PC-3 (cell line): ENCODE results near the gene SMIM1. TPM values are rescaled to one million over a fixed set of nuclear protein-coding genes. Genes with fewer than 3 reads are reported as not detected.

Source experiments
- ATAC-seq: fragments of 200-7000 bp; cut with Tn5 transposase; 2 replicates; pipeline ENCODE4 v1.9.1; 2020; ENCODE audit warnings: mild to moderate bottlenecking, moderate library complexity
- BruUV-seq: library from RNA; stranded (reverse); fragments of 400-500 nt; replicated peaks from 2 replicates; lab custom pipeline; 2021; lab: Mats Ljungman, UMichigan
- CTCF ChIA-PET: fragments of 300-600 bp; sonication (Branson Sonifier 250); formaldehyde crosslinking; loops from one replicate; lab custom pipeline; 2022; ENCODE audit warnings: antibody characterized with exemption; lab: Charles Lee
- POLR2A ChIA-PET: fragments of 300-600 bp; sonication (Branson Sonifier 250); formaldehyde crosslinking; loops from one replicate; lab custom pipeline; 2022; ENCODE audit warnings: antibody characterized with exemption; ENCODE audit not compliant: unreplicated experiment; lab: Charles Lee
- DNase-seq: peaks from one replicate; pipeline ENCODE4 v3.0.0-alpha.2; 2015
- H2AFZ ChIP-seq: fragments of 300-600 bp; sonication (generic); 2 replicates; pipeline ENCODE4 v1.6.0; 2016; ENCODE audit warnings: antibody characterized with exemption, low read length
- H3F3A ChIP-seq: fragments of 300-600 bp; sonication (generic); one replicate; pipeline ENCODE4 v1.6.0; 2017; ENCODE audit warnings: antibody characterized with exemption, low read length, control low read depth, mild to moderate bottlenecking; ENCODE audit not compliant: unreplicated experiment
- H3K27ac ChIP-seq: fragments of 300-600 bp; sonication (generic); 2 replicates; pipeline ENCODE4 v1.5.1; 2016; ENCODE audit warnings: mild to moderate bottlenecking, low read length
- H3K27me3 ChIP-seq: fragments of 300-600 bp; sonication (generic); 2 replicates; pipeline ENCODE4 v1.6.1; 2016; ENCODE audit warnings: low read length, mixed read lengths
- H3K36me3 ChIP-seq: fragments of 300-600 bp; sonication (generic); 2 replicates; pipeline ENCODE4 v1.6.1; 2016; ENCODE audit warnings: low read depth, mixed run types, low read length, mixed read lengths
- H3K4me1 ChIP-seq: fragments of 300-600 bp; sonication (generic); 2 replicates; pipeline ENCODE4 v1.5.1; 2016; ENCODE audit warnings: low read length; ENCODE audit not compliant: insufficient read depth
- H3K4me2 ChIP-seq: fragments of 300-600 bp; sonication (generic); 2 replicates; pipeline ENCODE4 v1.6.0; 2016; ENCODE audit warnings: low read length
- H3K4me3 ChIP-seq: fragments of 300-600 bp; sonication (generic); 2 replicates; pipeline ENCODE4 v1.5.1; 2016; ENCODE audit warnings: mild to moderate bottlenecking, low read length, mixed read lengths
- H3K79me2 ChIP-seq: fragments of 300-600 bp; sonication (generic); 2 replicates; pipeline ENCODE4 v1.6.1; 2017; ENCODE audit warnings: low read length, mixed read lengths
- H3K9ac ChIP-seq: fragments of 300-600 bp; sonication (generic); 2 replicates; pipeline ENCODE4 v1.6.0; 2016; ENCODE audit warnings: mild to moderate bottlenecking, low read length
- H3K9me2 ChIP-seq: fragments of 300-600 bp; sonication (generic); replicated peaks from 2 replicates; pipeline ENCODE4 v1.6.1; 2016; ENCODE audit warnings: mixed run types, low read length, mixed read lengths
- H3K9me3 ChIP-seq: fragments of 300-600 bp; sonication (generic); 2 replicates; pipeline ENCODE4 v1.6.1; 2016; ENCODE audit warnings: low read length, mixed read lengths
- H4K20me1 ChIP-seq: fragments of 300-600 bp; sonication (generic); 2 replicates; pipeline ENCODE4 v1.6.1; 2016; ENCODE audit warnings: low read length, mixed read lengths
- EZH2 ChIP-seq: fragments of 300-600 bp; sonication (generic); IDR thresholded peaks from one replicate; pipeline ENCODE4 v1.6.1; 2017; ENCODE audit warnings: antibody characterized with exemption, mild to moderate bottlenecking, low read length; ENCODE audit not compliant: unreplicated experiment
- EZH2phosphoT487 ChIP-seq: fragments of 300-600 bp; sonication (generic); IDR thresholded peaks from 2 replicates; pipeline ENCODE4 v1.6.1; 2018; ENCODE audit warnings: mild to moderate bottlenecking, antibody characterized with exemption, low read length, borderline replicate concordance
- intact Hi-C: fragments of 100-400 bp; cut with micrococcal nuclease; formaldehyde crosslinking; loops from 2 replicates; pipeline ENCODE4 v1.9.0; 2023
- total RNA-seq: library from RNA; depleted of rRNA; stranded (reverse); fragments of >200 nt; gene quantifications from 2 replicates; pipeline ENCODE4 v1.2.3, GENCODE V29; 2014
- TF ChIP-seq, protein P1 (sequence below): fragments of 300-600 bp; sonication (generic); conservative IDR thresholded peaks from 2 replicates; pipeline ENCODE4 v1.5.1; 2017; ENCODE audit warnings: antibody characterized with exemption, low read depth, mild to moderate bottlenecking, low read length

SMIM1 gene
- total RNA-seq, 1 experiment from 2014 or later, result 10.8 TPM

DNA sequence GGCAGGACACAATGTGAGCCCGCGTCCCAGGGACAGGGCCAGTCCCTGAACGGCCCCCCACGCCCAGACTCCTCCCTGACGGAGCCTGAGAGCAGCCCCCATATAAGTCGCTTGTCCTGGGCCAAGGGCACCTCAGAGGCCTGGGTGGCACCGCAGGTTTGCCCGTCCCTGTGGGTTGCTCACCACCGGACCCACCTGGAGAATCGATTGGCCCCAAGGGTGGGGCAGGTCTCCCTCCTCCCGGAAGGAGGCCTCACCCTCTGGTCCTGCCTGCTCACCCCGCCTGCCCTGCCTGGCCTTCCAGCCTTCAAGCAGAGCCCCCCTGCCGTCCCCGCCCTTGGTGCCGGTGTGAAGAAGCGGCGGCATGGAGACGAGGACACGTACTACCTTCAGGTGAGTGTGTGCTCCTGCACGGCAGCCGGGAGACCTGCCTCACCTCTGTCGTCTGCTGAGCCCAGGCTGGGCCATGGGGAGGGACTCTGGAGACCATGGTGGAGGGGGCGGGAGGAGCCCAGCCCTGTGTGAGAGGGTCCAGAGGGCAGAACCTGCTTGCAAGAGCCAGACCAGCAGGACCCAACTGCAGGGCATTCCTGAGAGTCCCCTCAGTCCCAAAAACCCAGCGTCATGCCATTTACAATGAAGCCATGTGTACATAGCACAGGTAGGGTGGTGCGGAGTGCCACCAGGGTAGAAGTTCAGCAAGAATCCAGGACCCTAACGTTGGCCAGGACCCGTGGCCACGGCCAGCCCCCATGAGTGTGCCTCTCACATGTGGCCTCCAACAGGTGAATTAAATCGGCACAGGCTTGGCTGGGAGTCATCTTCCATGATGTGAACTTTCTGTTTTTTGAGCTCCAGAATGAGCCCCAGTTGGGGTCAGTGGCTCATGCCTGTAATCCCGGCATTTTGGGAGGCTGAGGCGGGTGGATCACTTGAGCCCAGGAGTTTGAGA is 44.4 kb upstream of the SMIM1 start:
- Histone ChIP-seq H3K27ac (no peak overlapping the region), H3K9me2 (no peaks in the 10 kb centered on the region), H3K79me2 (no peaks in the 10 kb centered on the region), H3K4me2 (no peak overlapping the region), H2AFZ (no peak overlapping the region), H3K9ac (no peak overlapping the region), H3K4me3 (no peak overlapping the region), H3K27me3 (peaks cover 6% of the 10 kb centered on the region; the same call in 1 of the 2 replicates), H3F3A (no peaks in the 10 kb centered on the region), H3K9me3 (no peaks in the 10 kb centered on the region), H3K36me3 (no peaks in the 10 kb centered on the region), H4K20me1 (no peaks in the 10 kb centered on the region), H3K4me1 (no peaks in the 10 kb centered on the region)
- ChIA-PET CTCF (no interaction called here), POLR2A (no interaction called here)
- intact Hi-C loops, result no loop called here
- TF ChIP-seq, protein P1, sequence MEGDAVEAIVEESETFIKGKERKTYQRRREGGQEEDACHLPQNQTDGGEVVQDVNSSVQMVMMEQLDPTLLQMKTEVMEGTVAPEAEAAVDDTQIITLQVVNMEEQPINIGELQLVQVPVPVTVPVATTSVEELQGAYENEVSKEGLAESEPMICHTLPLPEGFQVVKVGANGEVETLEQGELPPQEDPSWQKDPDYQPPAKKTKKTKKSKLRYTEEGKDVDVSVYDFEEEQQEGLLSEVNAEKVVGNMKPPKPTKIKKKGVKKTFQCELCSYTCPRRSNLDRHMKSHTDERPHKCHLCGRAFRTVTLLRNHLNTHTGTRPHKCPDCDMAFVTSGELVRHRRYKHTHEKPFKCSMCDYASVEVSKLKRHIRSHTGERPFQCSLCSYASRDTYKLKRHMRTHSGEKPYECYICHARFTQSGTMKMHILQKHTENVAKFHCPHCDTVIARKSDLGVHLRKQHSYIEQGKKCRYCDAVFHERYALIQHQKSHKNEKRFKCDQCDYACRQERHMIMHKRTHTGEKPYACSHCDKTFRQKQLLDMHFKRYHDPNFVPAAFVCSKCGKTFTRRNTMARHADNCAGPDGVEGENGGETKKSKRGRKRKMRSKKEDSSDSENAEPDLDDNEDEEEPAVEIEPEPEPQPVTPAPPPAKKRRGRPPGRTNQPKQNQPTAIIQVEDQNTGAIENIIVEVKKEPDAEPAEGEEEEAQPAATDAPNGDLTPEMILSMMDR, result no peak
- DNase-seq (no peak), ATAC-seq (no peak)
- no TSS peak for BruUV-seq

DNA sequence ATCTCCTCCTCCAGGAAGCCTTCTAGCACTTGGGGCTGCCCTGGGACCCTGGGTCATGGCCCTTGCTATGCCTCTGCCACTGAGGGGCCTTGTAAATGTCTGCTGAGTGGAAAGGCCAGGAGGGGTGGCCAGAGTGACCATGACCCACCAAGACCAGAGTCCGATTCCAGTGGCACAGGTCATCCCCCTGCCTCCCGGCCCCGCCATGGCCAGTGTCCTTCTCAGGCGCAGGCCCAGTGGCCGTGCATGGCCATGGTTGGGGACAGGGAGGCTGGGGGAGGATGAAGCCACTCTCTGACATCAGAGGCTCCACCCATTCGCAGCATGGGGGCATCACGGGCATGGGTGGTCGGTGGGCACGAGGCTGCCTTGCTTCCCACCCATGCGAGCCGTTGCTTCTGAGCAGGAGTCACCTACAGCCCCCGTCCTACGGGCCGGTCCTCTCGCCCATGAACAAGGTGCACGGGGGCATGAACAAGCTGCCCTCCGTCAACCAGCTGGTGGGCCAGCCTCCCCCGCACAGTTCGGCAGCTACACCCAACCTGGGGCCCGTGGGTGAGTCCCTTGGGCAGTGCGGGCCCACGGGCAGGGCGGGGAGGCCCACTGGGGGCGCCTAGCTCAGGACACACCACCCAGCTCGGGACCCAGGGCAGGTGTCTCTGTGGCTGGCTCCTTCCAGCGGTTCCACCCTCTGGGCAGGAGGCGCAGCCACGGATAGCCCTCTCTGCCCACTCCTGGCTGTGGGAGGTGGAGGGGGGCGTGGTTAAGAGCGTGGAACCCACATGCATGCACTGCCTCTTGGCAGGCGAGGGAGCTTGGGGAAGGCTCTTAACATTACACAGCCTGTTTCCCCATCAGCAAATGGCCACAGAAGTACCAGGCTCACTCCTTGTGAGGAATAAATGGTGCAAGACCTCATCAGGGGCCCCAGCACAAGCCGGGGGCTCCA is 42.7 kb upstream of the SMIM1 start:
- H3K9me3 ChIP-seq, result no peaks in the 10 kb centered on the region
- H3K36me3 ChIP-seq, result no peaks in the 10 kb centered on the region
- TF ChIP-seq EZH2phosphoT487, result no peak
- TF ChIP-seq, protein P1, result no peak
- TF ChIP-seq EZH2, result no peak
- H3K79me2 ChIP-seq, result no peaks in the 10 kb centered on the region
- intact Hi-C loops, result no loop called here
- ChIA-PET POLR2A (no interaction called here), CTCF (interaction anchor here (0.9 kb wide), 1 partner anchor 277 kb away, joined by 3 read pairs; no protein-coding TSS in a partner anchor)
- no peak overlapping the region for H3K4me2 ChIP-seq
- no peaks in the 10 kb centered on the region for H3K9me2 ChIP-seq
- DNase-seq, result no peak
- H3F3A ChIP-seq, result no peaks in the 10 kb centered on the region
- H2AFZ ChIP-seq, result no peak overlapping the region
- H3K4me1 ChIP-seq, result no peaks in the 10 kb centered on the region
- H4K20me1 ChIP-seq, result no peaks in the 10 kb centered on the region
- peaks cover 6% of the 10 kb centered on the region; the same call in 1 of the 2 replicates for H3K27me3 ChIP-seq
- no TSS peak for BruUV-seq
- no peak overlapping the region for H3K9ac ChIP-seq
- no peak overlapping the region for H3K27ac ChIP-seq
- no peak; the same call in 1 of the 2 replicates for ATAC-seq
- H3K4me3 ChIP-seq, result no peak overlapping the region
